Gastrocnemius medialis (tissue), 4 donors: ENCODE results near the gene ADORA1.

Experiments
- POLR2A ChIP-seq, 2 donors: fragments of 450-650 bp; IDR thresholded peaks; one replicate each; pipeline ENCODE4 v1.6.1; 2017; ENCODE audit warnings: antibody characterized with exemption in 2 of 2, mild to moderate bottlenecking in 2 of 2, moderate library complexity in 2 of 2
- TF ChIP-seq, protein P1 (sequence below), 5 experiments: fragments of 450-650 bp in 3 of 5; fragments of 200-600 bp in 2 of 5; sonication (generic) in 2 of 5; IDR thresholded peaks in 4 of 5; conservative IDR thresholded peaks in 1 of 5; 1 replicate in 4 of 5; 2 replicates in 1 of 5; pipeline ENCODE4 v1.5.1; 2016 to 2019; ENCODE audit warnings: antibody characterized with exemption in 5 of 5, mild to moderate bottlenecking in 3 of 5, moderate library complexity in 3 of 5

- TF ChIP-seq, protein P1, sequence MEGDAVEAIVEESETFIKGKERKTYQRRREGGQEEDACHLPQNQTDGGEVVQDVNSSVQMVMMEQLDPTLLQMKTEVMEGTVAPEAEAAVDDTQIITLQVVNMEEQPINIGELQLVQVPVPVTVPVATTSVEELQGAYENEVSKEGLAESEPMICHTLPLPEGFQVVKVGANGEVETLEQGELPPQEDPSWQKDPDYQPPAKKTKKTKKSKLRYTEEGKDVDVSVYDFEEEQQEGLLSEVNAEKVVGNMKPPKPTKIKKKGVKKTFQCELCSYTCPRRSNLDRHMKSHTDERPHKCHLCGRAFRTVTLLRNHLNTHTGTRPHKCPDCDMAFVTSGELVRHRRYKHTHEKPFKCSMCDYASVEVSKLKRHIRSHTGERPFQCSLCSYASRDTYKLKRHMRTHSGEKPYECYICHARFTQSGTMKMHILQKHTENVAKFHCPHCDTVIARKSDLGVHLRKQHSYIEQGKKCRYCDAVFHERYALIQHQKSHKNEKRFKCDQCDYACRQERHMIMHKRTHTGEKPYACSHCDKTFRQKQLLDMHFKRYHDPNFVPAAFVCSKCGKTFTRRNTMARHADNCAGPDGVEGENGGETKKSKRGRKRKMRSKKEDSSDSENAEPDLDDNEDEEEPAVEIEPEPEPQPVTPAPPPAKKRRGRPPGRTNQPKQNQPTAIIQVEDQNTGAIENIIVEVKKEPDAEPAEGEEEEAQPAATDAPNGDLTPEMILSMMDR (IDR thresholded peaks at IDR 0.05 in 4 of 5, conservative IDR thresholded peaks at IDR 0.05 in 1 of 5): no peak
- TF ChIP-seq POLR2A (IDR thresholded peaks at IDR 0.05): no peak
These were observed 74.1 kb downstream of the ADORA1 start for GRCh38 chr1:203201516-203202205.
